OCI-M1 (cell line): ENCODE measurements around the gene TPD52L1.

Experiments used
- DNase-seq: peaks from one replicate; lab custom pipeline; 2025; lab: John Stamatoyannopoulos, UW

TPD52L1 gene

GRCh38 chr6:125208625-125209249, 55.2 kb downstream of the TPD52L1 start:
- DNase-seq, result no peak

GRCh38 chr6:125210667-125211066, 57.1 kb downstream of the TPD52L1 start:
- DNase-seq, result no peak

DNA sequence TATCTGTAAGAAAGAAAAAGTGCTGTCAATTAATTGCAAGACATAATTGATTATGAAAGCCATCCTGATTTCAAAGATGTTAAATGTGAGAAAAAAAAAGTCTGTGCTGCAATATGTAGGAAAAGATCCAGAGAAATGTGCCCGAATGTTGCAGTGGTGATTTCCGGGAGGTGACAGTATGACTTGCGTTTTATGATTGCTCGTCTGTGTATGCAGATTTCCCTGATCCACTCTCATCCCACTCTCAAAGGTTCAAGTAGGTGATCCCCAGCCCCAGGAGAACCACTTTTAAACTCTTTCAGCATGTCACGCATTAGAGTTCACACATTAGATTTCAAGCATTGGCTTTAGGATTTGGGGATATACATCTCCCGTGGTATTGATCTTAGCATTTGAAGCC, 57.8 kb downstream of the TPD52L1 start:
- DNase-seq, result no peak

DNA sequence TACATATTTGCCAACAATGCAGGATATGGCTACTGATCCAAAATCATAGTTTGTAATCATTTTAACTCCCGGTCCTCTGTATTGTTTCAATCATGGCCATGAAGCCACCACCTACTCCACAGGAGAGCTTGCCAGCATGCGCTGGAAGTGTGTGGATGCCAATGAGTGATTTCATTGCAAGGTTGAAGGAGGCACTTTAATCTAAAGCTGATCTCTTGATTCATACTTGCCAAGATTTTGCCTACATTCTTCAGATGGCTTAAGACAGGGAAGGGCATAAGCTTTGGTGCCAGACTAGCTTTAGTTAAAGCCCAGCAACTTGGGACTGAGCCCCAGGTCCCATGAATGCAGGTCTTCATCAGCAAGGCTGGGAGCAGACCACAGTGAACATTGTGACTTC, 58.8 kb downstream of the TPD52L1 start:
- DNase-seq, result no peak

- DNase-seq, result no peak
These were observed 60.4 kb downstream of the TPD52L1 start for GRCh38 chr6:125213939-125214338.

- no peak for DNase-seq
These were observed 61.8 kb downstream of the TPD52L1 start for GRCh38 chr6:125215252-125215819.

DNA sequence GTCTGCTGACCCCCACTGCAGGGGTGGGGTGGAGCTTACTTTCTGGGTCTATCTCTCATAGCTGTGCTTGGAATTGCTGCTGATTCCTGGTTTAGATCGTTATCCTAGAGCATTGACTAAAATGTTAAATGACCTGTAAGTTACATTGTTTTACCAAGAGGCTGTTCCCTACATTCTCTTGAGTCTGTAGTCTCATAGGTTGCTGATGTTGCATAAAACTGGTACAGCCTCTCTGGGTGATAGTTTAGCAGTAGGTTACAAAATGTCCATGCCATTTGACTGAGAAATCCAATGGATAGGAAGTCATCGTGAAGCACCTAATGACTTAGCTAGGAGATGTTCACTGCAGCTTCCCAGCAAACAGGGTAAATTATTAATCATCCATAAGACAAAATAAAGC, 62.4 kb downstream of the TPD52L1 start:
- DNase-seq, result no peak

DNA sequence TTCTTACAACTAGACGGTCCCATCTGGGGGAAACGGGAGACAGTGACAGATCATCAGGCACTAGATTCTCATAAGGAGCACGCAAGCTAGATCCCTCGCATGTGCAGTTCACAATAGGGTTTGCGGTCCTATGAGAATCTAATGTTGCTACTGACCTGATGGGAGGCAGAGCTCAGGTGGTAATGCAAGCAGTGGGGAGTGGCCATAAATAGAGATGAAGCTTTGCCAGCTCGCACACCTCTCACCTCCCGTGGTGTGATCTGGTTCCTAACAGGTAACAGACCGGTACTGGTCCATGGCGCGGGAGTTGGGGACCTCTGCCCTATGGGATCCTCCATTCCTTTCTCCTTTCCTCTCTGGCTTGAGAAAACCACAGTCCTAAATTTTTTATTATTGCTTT, 63.8 kb downstream of the TPD52L1 start:
- DNase-seq, result no peak

- no peak for DNase-seq
These were observed 64.4 kb downstream of the TPD52L1 start for GRCh38 chr6:125217992-125218391.

GRCh38 chr6:125219361-125219895, 65.9 kb downstream of the TPD52L1 start:
- DNase-seq, result no peak

DNA sequence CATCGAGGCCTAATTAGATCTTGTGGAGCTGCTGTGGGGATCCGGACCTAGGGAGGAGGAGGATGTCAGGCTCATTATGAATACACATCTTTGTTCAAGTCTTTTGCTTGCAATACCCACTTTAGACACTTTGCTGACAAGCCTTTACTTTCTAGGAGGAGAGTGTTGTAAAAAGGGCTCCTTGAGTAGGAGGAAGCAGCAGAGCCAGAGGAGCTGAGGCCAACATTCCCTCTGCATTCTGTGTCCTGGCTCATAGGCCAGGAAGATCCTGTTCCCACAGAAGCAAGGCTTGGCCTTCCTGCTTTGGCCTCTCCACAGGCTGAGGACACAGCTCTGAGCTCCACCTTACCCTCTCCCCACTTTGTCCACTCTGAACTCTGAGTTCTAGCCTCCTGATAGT, 67.1 kb downstream of the TPD52L1 start:
- DNase-seq, result peak; percentile 15

DNA sequence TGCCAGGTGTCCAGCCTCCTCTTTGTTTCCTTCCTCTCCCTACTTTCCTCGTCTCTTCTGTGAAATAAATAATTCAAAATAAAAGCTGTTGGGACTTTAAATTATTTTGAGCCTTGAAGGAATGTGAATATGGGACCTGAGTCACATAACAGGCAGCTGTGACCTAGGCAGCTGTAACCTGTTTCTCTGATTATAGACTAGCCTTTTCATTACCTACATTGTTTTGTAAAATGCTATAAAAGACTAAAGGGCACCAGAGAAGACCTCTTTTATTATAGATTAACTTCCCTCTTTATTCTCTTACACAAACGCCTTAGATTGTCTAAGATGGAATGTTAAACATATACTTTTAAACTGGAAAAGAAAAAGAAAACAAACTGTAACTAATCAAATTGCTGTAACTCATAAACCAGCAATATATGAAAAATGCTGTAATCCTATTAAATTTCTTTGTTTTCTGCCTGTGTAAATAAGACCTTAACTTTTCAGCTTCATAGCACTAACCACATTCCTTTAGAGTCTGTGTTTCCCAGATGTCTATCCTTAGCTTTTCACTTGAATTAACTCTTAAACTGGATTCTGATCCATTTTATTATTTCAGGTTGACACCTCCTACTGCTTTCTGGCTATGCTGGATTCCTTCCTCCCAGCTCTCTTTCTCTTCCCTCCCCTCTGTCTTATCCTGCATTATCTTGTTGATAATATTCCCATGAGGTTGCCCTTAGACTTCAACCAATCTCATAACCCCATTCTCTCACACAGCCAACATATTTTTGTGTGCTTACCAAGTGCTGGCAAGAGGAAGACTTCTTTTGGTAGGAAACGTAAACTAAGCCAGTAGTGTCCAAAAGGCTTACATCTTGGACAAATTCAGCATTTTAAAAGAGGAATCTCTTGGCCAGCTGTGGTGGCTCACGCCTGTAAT, 69.2 kb downstream of the TPD52L1 start:
- no peak for DNase-seq

- DNase-seq, result no peak
These were observed 70.8 kb downstream of the TPD52L1 start for GRCh38 chr6:125224231-125224861.

GRCh38 chr6:125227244-125227643, 73.7 kb downstream of the TPD52L1 start:
- DNase-seq, result no peak

GRCh38 chr6:125228981-125229479, 75.5 kb downstream of the TPD52L1 start:
- no peak for DNase-seq

- DNase-seq, result no peak
These were observed 77.1 kb downstream of the TPD52L1 start for GRCh38 chr6:125230674-125231073.

- no peak for DNase-seq
These were observed 77.6 kb downstream of the TPD52L1 start for GRCh38 chr6:125231133-125231532.

GRCh38 chr6:125231574-125232343, 78.2 kb downstream of the TPD52L1 start:
- no peak for DNase-seq

DNA sequence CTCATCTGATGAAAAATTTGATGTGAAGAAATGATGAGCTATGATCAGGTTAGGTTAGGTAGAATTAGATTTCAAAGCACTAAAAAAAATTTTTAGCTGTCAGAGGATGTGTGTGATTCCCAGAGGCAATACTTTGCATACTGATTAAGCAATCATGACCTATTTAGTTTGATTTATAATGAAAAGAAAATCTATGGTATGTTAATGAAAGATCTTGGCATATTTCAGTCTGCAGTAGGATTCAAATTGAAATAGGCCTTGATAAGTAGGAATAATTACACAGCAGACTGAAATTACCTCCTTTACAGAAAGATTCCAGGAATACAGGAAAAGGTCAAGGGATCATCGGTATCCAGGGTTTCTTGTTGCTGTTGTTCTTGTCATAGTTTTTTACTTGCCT, 78.9 kb downstream of the TPD52L1 start:
- no peak for DNase-seq

DNA sequence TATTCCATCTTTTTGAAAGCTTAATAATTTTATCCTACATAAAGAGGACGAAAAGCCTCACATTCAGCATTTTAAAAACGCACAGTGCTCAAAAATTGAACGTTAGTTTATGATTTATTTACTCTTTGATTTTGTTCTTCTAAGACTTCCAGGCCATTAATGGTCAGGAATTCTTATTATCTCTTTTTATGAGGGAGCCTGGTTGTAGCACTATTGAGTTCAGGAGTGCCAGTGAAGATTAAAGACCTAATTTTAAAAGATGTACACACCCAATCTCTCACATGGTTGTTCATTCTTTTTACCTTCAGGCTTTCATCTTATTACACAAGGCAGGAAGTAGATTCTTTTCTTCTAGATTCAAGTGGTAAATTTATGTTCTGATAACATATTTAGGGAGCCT, 79.6 kb downstream of the TPD52L1 start:
- no peak for DNase-seq
